ENCODE measurements around the gene TEX2. TPM values are rescaled to one million over a fixed set of nuclear protein-coding genes. Genes with fewer than 3 reads are reported as not detected.
A peak's percentile ranks its signal among the peaks of the same experiment; 100 is the strongest.

The TEX2 gene
- total and polyA plus RNA-seq, 2 of the 13 experiments (the other 11 are each of a cell fraction or from before 2014, with no cell fraction given), result 21.4 to 37.7 TPM

- TF ChIP-seq ZNF260 (CRISPR knock-in tag; IDR thresholded peaks at IDR 0.05; ENCODE audit: borderline replicate concordance, low read depth) (peak; percentile 90; the same call in 1 of the 2 replicates), ZNF10 (CRISPR knock-in tag; IDR thresholded peaks at IDR 0.05; ENCODE audit: borderline replicate concordance, low read depth) (no peak), ZNF282 (IDR thresholded peaks at IDR 0.05; ENCODE audit: partially characterized antibody) (no peak), ZNF160 (CRISPR knock-in tag; IDR thresholded peaks at IDR 0.05) (peak; percentile 20; the same call in 1 of the 2 replicates), ELF1 (CRISPR knock-in tag; IDR thresholded peaks at IDR 0.05) (peak; percentile 62), SNAPC2 (CRISPR knock-in tag; IDR thresholded peaks at IDR 0.05) (peak; percentile 41; the same call in 1 of the 2 replicates), NFYC (CRISPR knock-in tag; IDR thresholded peaks at IDR 0.05) (peak; percentile 98), HDAC1 (CRISPR knock-in tag; IDR thresholded peaks at IDR 0.05) (peak; percentile 90; the same call in 1 of the 2 replicates), ZBTB14 (CRISPR knock-in tag; IDR thresholded peaks at IDR 0.05) (peak; percentile 70; the same call in 1 of the 2 replicates), JUND (CRISPR knock-in tag; IDR thresholded peaks at IDR 0.05) (peak; percentile 41; the same call in 1 of the 2 replicates), RORA (CRISPR knock-in tag; IDR thresholded peaks at IDR 0.05) (no peak), ZNF773 (CRISPR knock-in tag; IDR thresholded peaks at IDR 0.05; ENCODE audit: borderline replicate concordance) (peak; percentile 83; the same call in 1 of the 2 replicates), HOXD1 (CRISPR knock-in tag; IDR thresholded peaks at IDR 0.05) (peak; percentile 61; the same call in 1 of the 2 replicates), ZBTB34 (CRISPR knock-in tag; IDR thresholded peaks at IDR 0.05) (no peak; the same call in 1 of the 2 replicates), ZNF576 (CRISPR knock-in tag; IDR thresholded peaks at IDR 0.05) (no peak), THAP7 (CRISPR knock-in tag; IDR thresholded peaks at IDR 0.05) (peak; percentile 96), CENPX (CRISPR knock-in tag; IDR thresholded peaks at IDR 0.05) (no peak), MIER2 (CRISPR knock-in tag; IDR thresholded peaks at IDR 0.05) (peak; percentile 86; the same call in 1 of the 2 replicates), IRX3 (CRISPR knock-in tag; IDR thresholded peaks at IDR 0.05; ENCODE audit: borderline replicate concordance, low read depth) (no peak; the same call in 1 of the 2 replicates), SALL2 (CRISPR knock-in tag; IDR thresholded peaks at IDR 0.05) (peak; percentile 24; the same call in 1 of the 2 replicates), MEF2D (CRISPR knock-in tag; IDR thresholded peaks at IDR 0.05) (peak; percentile 86), ZFP91 (CRISPR knock-in tag; IDR thresholded peaks at IDR 0.05; ENCODE audit: borderline replicate concordance) (peak; percentile 97), YEATS4 (CRISPR knock-in tag; IDR thresholded peaks at IDR 0.05; ENCODE audit: borderline replicate concordance) (peak; percentile 93), CREM (IDR thresholded peaks at IDR 0.05) (peak; percentile 83), CREM (CRISPR knock-in tag; IDR thresholded peaks at IDR 0.05) (0 out of 2 replicates have a peak, but pooled peaks have one; percentile 34), ZBTB8A (CRISPR knock-in tag; IDR thresholded peaks at IDR 0.05; ENCODE audit: borderline replicate concordance, low read depth) (no peak)
Observed at GRCh38 chr17:64145751-64146417, 117.2 kb downstream of the TEX2 start (continued).

Data from HepG2 (cell line).